ENCODE results near the gene SLC39A2.
"Not testable (repeated sequence)": the region's sequence is repeated elsewhere in the genome, so short reads cannot be mapped to it uniquely, and the experiment has no call there.

The SLC39A2 gene

DNA sequence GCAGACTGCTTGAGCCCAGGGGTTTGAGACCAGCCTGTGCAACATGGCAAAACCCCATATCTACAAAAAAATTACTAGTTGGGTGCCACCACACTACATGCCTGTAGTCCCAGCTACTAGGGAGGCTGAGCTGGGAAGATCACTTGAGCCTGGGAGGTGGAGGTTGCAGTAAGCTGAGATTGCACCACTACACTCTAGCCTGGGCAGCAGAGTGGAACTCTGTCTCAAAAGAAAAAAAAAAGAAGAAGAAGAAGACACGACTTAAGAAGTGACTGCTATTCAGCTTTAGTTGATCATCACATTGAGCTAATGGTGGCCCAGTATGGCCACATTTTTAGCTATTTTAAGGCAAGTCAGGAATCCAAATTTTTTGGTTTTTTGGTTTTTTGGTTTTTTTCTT is 18.2 kb upstream of the SLC39A2 start:
- no peak overlapping the region for H3K27ac Mint-ChIP-seq (ENCODE audit: low read depth)
- H3K36me3 Mint-ChIP-seq (ENCODE audit: insufficient read depth) = peaks cover 2% of the 10 kb centered on the region
- no peaks in the 10 kb centered on the region for H3K9me3 Mint-ChIP-seq
- peaks cover 46% of the 10 kb centered on the region for H3K27me3 Mint-ChIP-seq
- no peak for ATAC-seq (replicated peaks; ENCODE audit: extremely low read depth, poor library complexity, severe bottlenecking)
- H3K4me3 Mint-ChIP-seq = no peak overlapping the region
- H3K4me1 Mint-ChIP-seq = no peaks in the 10 kb centered on the region
- DNase-seq (ENCODE audit: low spot score in 2 of 2) = no peak

- ATAC-seq (replicated peaks; ENCODE audit: extremely low read depth, poor library complexity, severe bottlenecking) (no peak), DNase-seq (ENCODE audit: low spot score in 2 of 2) (no peak)
- Mint-ChIP-seq H3K9me3 (no peaks in the 10 kb centered on the region), H3K27me3 (peaks cover 46% of the 10 kb centered on the region), H3K36me3 (ENCODE audit: insufficient read depth) (peaks cover 2% of the 10 kb centered on the region), H3K27ac (ENCODE audit: low read depth) (no peak overlapping the region), H3K4me1 (no peaks in the 10 kb centered on the region), H3K4me3 (no peak overlapping the region)
These were observed 16.3 kb upstream of the SLC39A2 start for GRCh38 chr14:20982646-20983369.

- not testable (repeated sequence) for H3K4me1 Mint-ChIP-seq; H3K4me3 Mint-ChIP-seq; H3K9me3 Mint-ChIP-seq; H3K27ac Mint-ChIP-seq (ENCODE audit: low read depth); H3K36me3 Mint-ChIP-seq (ENCODE audit: insufficient read depth); ATAC-seq (replicated peaks; ENCODE audit: extremely low read depth, poor library complexity, severe bottlenecking); DNase-seq (ENCODE audit: low spot score in 2 of 2)
- H3K27me3 Mint-ChIP-seq = peaks cover 23% of the 10 kb centered on the region
These were observed 13.4 kb upstream of the SLC39A2 start for GRCh38 chr14:20985650-20986049.

DNA sequence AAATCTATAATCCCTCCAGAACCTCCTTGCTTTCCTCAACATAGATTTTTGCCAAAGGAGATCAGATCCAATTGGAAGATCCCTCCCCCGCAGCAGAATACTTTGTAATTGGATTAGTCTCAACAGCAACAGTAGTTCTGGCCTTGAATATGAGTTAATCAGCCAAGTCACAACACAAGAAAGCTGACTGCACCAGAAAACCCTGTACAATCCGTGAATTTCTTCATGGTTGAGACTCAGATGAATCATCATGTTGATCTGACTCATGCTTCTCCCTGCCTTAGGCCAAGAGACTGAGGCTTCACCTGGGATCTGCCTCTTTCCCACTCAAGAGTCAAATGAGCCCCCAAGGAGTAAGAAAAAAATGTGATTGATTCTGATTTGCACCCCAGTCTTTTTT is 12.3 kb upstream of the SLC39A2 start:
- Mint-ChIP-seq H3K27ac (ENCODE audit: low read depth) (no peak overlapping the region), H3K27me3 (peaks cover 20% of the 10 kb centered on the region), H3K9me3 (no peaks in the 10 kb centered on the region), H3K4me1 (peaks cover 21% of the 10 kb centered on the region), H3K4me3 (no peak overlapping the region), H3K36me3 (ENCODE audit: insufficient read depth) (peaks cover 13% of the 10 kb centered on the region)
- DNase-seq (ENCODE audit: low spot score in 2 of 2) (no peak), ATAC-seq (replicated peaks; ENCODE audit: extremely low read depth, poor library complexity, severe bottlenecking) (no peak)

DNA sequence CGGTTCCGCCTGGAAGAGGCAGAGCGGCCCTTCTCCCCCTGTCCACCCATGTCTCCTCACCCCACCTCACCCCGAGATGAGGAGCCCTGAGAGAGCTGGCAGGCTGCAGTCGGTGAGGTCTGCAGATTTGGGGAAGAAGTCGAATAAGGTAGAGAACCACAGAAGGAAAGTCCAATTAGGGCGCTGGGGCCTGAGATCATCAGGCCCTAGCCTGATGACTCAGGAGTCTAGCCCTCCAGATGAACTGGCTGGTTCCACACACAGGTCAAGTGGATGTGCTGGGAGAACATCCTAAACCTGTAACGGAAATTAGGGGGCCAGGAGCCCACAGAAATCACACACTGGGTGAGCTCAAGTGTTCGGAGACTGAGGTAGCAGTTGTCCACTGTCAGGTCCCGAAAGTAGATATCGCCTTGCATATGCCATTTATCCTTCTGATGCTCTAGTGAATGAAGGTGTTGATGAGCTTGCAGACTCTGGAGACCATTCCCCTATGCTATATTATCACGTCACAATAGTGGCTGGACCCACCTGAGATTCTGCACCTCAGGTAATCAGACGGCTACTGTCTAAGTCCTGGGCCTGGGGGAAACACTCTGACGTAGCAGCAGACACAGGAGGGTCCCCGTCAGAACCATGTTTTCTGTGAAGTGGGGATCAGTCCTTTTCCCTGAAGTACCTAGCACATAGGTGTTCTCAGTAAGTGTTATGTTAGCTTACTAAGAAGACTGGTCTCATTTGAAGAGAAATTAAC is 10.2 kb upstream of the SLC39A2 start:
- H3K4me1 Mint-ChIP-seq = peaks cover 27% of the 10 kb centered on the region
- no peaks in the 10 kb centered on the region for H3K9me3 Mint-ChIP-seq
- ATAC-seq (replicated peaks; ENCODE audit: extremely low read depth, poor library complexity, severe bottlenecking) = no peak
- H3K36me3 Mint-ChIP-seq (ENCODE audit: insufficient read depth) = peaks cover 24% of the 10 kb centered on the region
- H3K27me3 Mint-ChIP-seq = peaks cover 10% of the 10 kb centered on the region
- DNase-seq (ENCODE audit: low spot score in 2 of 2) = no peak
- H3K27ac Mint-ChIP-seq (ENCODE audit: low read depth) = no peak overlapping the region
- H3K4me3 Mint-ChIP-seq = peak overlapping the region; percentile 93

DNA sequence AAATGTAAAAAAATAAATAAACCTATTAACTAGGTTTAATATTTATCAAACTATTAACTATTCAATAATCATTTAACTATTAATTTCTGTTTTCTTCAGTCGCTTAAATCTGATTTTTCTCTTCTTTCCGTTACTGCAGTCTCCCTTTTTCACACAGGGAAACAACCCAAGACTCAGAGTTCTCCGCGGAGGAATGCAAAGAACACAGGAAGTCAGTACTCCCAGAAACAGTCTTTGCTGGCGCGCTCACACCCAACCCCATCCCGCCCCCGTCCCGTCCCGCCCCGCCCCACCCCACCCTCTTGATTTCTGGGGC is 9.7 kb upstream of the SLC39A2 start:
- ATAC-seq (replicated peaks; ENCODE audit: extremely low read depth, poor library complexity, severe bottlenecking) (no peak), DNase-seq (ENCODE audit: low spot score in 2 of 2) (no peak)
- H3K27me3 Mint-ChIP-seq = peaks cover 10% of the 10 kb centered on the region
- H3K36me3 Mint-ChIP-seq (ENCODE audit: insufficient read depth) = peaks cover 29% of the 10 kb centered on the region
- peak overlapping the region; percentile 93 for H3K4me3 Mint-ChIP-seq
- H3K27ac Mint-ChIP-seq (ENCODE audit: low read depth) = peak overlapping the region; percentile 92
- peaks cover 29% of the 10 kb centered on the region for H3K4me1 Mint-ChIP-seq
- H3K9me3 Mint-ChIP-seq = no peaks in the 10 kb centered on the region

DNA sequence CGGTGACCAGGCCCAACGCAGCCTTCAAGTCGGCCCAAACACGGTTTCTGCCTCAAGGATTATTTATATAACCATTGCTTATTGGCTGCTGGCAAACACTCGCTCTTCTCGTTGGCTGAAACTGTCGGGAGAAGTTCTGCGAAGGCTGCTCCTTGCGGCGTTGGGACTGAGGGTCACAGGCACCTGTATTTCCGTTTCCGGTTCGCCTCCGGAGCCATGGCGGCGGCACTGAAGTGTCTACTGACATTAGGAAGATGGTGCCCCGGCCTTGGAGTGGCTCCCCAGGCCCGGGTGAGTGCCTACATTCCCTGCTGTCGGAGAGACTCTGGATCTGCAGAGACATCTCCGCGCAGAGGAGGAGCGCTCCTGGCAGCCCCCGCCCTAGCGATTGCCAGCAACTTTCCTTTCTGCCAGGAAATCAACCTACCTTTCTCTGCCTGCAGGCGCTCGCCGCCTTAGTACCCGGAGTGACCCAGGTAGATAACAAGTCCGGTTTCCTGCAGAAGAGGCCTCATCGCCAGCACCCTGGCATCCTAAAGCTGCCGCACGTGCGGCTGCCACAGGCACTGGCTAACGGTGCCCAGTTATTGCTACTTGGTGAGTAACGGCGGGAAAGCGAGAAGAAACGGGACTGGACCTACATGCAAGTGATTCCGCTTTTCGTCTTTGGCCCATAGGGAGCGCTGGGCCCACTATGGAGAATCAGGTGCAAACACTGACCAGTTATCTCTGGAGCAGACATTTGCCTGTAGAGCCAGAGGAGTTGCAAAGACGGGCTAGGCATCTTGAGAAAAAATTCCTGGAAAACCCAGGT is 9.1 kb upstream of the SLC39A2 start, which contains the start of gene METTL17:
TSS of gene METTL17 (plus strand) at position 194 of the 814 bp plus-strand sequence. CDS start at position 217, 23 bp downstream.
- H3K4me3 Mint-ChIP-seq = peak within 1 kb of the TSS; percentile 93
- peak within 1 kb of the TSS; percentile 92 for H3K27ac Mint-ChIP-seq (ENCODE audit: low read depth)
- DNase-seq (ENCODE audit: low spot score in 2 of 2) (peak; percentile 64 to 70), ATAC-seq (replicated peaks; ENCODE audit: extremely low read depth, poor library complexity, severe bottlenecking) (peak; percentile 92)
- no peaks in the 10 kb centered on the region for H3K9me3 Mint-ChIP-seq
- H3K27me3 Mint-ChIP-seq = peaks cover 6% of the 10 kb centered on the region
- H3K36me3 Mint-ChIP-seq (ENCODE audit: insufficient read depth) = peaks cover 35% of the 10 kb centered on the region
- peaks cover 29% of the 10 kb centered on the region for H3K4me1 Mint-ChIP-seq

- ATAC-seq (replicated peaks; ENCODE audit: extremely low read depth, poor library complexity, severe bottlenecking) (no peak), DNase-seq (ENCODE audit: low spot score in 2 of 2) (no peak)
- H3K27me3 Mint-ChIP-seq = no peaks in the 10 kb centered on the region
- peaks cover 48% of the 10 kb centered on the region for H3K36me3 Mint-ChIP-seq (ENCODE audit: insufficient read depth)
- no peak overlapping the region for H3K27ac Mint-ChIP-seq (ENCODE audit: low read depth)
- H3K9me3 Mint-ChIP-seq = no peaks in the 10 kb centered on the region
- no peak overlapping the region for H3K4me3 Mint-ChIP-seq
- H3K4me1 Mint-ChIP-seq = peaks cover 11% of the 10 kb centered on the region
These were observed 2.6 kb upstream of the SLC39A2 start for GRCh38 chr14:20996521-20996920.

GRCh38 chr14:20997115-20997514 is 2.0 kb upstream of the SLC39A2 start:
- H3K9me3 Mint-ChIP-seq = no peaks in the 10 kb centered on the region
- H3K4me3 Mint-ChIP-seq = no peak overlapping the region
- no peak for ATAC-seq (replicated peaks; ENCODE audit: extremely low read depth, poor library complexity, severe bottlenecking)
- H3K27ac Mint-ChIP-seq (ENCODE audit: low read depth) = no peak overlapping the region
- H3K27me3 Mint-ChIP-seq = no peaks in the 10 kb centered on the region
- peaks cover 45% of the 10 kb centered on the region for H3K36me3 Mint-ChIP-seq (ENCODE audit: insufficient read depth)
- no peak for DNase-seq (ENCODE audit: low spot score in 2 of 2)
- peaks cover 5% of the 10 kb centered on the region for H3K4me1 Mint-ChIP-seq

DNA sequence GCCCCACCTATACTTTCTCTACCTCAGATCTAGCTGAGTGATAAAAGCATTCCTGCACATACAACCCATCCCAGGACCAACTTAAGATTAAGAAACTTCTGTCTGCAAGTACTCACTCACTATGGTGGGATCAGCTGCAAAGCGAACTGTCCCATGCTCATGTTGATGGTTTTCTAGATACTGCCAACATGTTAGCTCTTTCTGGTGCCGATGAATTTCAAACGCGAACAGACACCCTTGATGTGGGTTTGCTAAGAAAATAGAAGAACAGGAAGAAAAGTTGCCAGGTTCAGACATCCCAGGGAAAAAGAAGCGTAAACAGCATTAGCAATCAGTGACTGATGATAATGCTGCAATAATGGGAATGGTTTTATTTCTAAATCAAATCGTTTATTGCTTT is 1.5 kb upstream of the SLC39A2 start:
- Mint-ChIP-seq H3K9me3 (no peaks in the 10 kb centered on the region), H3K36me3 (ENCODE audit: insufficient read depth) (peaks cover 41% of the 10 kb centered on the region)
- no peak for DNase-seq (ENCODE audit: low spot score in 2 of 2)

GRCh38 chr14:20998139-20998538 is 954 bp upstream of the SLC39A2 start:
- H3K36me3 Mint-ChIP-seq (ENCODE audit: insufficient read depth) = peaks cover 39% of the 10 kb centered on the region
- ATAC-seq (replicated peaks; ENCODE audit: extremely low read depth, poor library complexity, severe bottlenecking) (no peak), DNase-seq (ENCODE audit: low spot score in 2 of 2) (no peak)
- no peak overlapping the region for H3K27ac Mint-ChIP-seq (ENCODE audit: low read depth)
- no peaks in the 10 kb centered on the region for H3K27me3 Mint-ChIP-seq
- no peak overlapping the region for H3K4me3 Mint-ChIP-seq
- H3K4me1 Mint-ChIP-seq = peaks cover 5% of the 10 kb centered on the region
- no peaks in the 10 kb centered on the region for H3K9me3 Mint-ChIP-seq

More for the DNA sequence above, 1.5 kb upstream of the SLC39A2 start:
- Mint-ChIP-seq H3K4me3 (no peak overlapping the region), H3K4me1 (peaks cover 5% of the 10 kb centered on the region), H3K27me3 (no peaks in the 10 kb centered on the region), H3K27ac (ENCODE audit: low read depth) (no peak overlapping the region)
- no peak for ATAC-seq (replicated peaks; ENCODE audit: extremely low read depth, poor library complexity, severe bottlenecking)

DNA sequence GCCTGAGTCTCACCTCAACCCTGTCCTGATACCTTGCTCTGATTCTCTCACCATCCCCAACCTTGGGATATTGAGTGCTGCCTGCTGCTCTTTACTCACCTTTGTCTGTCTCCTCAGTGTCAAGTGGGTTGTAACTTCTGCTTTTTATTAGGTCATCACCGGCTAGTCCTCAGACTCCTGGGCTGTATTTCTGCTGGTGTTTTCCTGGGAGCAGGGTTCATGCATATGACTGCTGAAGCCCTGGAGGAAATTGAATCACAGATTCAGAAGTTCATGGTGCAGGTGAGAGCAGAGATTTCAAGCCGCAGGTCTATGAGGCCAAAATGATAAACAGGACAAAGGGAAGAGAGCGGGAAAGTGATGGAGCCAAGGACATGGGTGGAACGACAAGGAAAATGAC is 498 bp downstream of the SLC39A2 start:
- Mint-ChIP-seq H3K27ac (ENCODE audit: low read depth) (no peak overlapping the region), H3K36me3 (ENCODE audit: insufficient read depth) (peaks cover 27% of the 10 kb centered on the region)

More for the DNA sequence above, 498 bp downstream of the SLC39A2 start:
- no peaks in the 10 kb centered on the region for H3K9me3 Mint-ChIP-seq
- H3K4me1 Mint-ChIP-seq = no peaks in the 10 kb centered on the region
- no peak for ATAC-seq (replicated peaks; ENCODE audit: extremely low read depth, poor library complexity, severe bottlenecking)
- H3K4me3 Mint-ChIP-seq = no peak overlapping the region
- H3K27me3 Mint-ChIP-seq = no peaks in the 10 kb centered on the region
- no peak for DNase-seq (ENCODE audit: low spot score in 2 of 2)
